Non-pigmented ciliary epithelial cell (primary cell): Measurements from ENCODE around the gene RNF34.

ENCODE experiments used
- DNase-seq: peaks from one replicate; pipeline ENCODE4 v3.0.0-alpha.2; 2010; ENCODE audit warnings: low read depth

Gene RNF34

DNA sequence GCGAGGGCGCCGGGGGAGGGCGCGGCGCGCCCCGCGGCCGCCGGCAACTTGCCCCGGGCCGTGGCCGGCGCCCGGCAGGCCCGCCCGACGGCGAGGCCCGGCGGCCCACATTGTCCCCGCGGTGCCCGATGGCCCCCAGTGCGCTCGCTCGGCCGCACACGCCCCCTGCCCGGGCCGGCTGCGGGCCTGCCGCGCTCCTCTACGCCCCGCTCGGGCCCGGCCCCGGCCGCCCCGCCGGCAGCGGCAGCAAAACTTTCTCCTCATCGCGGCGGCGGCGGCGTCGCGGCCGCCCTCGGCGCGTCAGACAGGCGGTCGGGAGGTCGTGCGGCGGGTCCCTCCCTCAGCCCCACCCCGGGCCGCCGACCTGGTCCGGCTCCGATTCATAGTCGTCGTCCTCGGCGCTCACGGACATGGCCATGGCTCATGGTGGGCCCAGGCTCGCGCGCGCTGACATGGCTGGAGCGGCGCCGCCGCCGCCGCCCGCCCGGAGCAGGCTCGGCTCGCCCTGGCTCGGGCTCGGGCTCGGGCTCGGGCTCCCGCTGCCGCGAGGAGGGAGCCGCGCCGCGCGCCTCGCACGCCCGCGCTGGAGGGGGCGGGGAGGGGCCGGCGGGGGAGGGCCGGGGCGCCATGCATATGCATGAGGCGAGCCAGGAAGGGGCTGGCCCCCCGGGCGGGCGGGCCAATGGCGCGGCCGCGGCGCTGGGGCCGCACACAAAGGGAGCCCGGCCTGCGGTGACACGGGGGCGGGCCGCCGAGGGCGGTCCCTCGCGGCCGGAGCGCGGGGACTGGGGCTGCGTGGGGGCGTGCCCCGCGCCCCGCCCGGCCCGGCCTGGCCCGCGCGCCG, 67.1 kb downstream of the RNF34 start:
- DNase-seq: peak; percentile 15

DNA sequence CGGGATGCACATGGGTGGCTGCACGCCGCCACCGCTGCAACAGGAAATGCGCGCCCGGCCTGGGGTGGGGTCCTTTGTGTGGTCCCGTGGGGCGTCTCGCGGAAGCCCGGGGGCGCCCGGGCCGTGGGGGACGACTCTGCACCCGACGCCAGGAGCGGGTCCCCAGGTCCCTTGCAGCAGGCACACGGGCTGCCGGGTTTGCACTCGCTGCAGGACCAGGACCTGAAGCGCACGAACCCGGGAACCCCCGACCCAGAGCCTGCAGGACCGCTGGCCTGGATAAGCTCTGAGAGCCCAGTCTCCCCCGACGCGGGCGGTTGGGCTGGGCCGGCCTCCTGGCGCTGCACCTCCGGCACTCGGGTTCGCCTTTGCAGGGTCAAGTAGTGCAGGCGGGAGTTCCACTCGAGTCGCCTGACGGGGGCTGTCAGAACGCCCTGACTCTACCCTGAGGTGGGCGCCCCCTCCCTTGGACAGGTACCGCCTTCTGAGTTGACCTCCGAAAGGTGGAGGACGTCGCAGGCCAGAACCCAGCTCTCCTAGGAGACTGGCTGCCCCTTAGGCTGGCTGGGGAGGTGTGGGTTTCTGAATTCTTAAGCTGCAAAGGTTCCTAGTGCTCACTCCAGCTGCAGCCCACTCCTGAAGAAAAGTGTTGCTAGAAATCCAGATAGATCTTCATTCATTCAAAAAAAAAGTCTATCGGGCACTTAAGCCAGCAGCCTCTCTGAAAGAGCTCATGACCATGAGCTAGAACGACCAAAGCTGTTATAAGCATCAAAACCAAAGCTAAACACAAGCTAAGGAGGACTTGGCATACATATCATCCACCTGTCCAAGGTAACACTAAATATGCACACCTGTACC, 68.0 kb downstream of the RNF34 start:
- no peak for DNase-seq

DNA sequence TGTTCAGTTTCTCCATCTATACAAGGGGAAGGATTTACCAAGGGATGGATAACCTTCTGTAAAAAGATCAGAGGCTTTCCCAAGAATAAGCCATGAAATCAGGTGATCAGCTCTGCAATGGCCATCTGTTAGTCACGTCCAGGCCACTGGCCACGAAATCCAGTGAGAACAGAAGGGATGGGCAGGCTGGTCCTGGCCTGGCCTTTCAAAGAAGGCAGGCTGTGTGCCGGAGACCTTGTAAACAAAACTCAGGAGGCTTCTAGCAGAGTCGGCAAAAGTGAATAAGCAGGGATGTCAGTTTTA, 68.5 kb downstream of the RNF34 start:
- no peak for DNase-seq

DNA sequence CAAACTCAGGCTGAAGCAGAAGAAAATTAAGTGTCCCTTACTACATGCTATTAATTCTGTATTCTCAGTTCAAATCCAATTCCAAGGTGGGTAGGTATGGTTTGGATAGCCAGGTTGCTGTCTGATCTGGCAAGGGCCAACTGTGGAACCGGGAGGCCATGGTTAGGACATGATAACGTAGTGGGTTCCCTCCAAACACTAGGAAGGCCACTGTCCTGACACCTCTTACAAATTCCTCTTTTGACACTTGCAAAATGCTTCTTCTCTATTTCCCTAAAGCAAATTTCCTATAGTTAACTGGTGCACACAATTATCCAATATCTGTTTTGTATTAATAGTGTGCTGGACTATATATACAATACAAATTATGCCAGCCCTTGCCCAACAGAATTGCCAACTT, 70.8 kb downstream of the RNF34 start:
- no peak for DNase-seq

DNA sequence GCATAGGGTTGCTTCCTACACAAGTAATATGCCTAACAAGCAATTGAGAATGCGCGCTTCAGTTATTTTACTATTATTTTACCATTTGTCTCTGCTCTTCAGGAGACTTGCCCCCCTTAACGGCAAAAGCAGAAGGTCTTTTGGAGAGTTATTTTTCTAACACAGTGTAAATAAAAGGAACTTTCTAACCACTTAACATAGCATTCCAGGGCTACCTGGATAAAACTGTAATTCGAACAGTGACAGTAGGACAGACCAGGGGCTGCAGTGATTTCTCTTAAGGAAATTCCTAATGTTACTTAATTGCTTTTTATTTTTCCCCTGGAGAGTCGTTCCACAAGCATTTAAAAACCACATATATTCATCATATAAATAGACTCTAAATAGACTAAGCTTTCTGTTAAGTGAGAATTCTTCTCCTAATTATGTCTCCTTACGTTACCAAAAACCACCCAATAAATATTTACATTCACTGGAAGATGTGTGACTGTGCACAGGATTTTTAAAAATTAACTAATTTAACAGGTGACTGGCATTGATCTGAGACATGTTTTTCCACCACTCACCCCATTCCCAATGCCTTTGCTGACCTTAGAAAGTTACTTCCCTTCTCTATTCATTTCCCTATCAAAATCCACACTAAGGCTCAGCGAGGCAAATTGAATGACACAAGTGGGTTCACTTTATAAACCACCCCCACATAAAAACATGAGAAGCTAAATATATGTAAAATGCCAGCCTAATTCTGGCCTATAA, 72.4 kb downstream of the RNF34 start:
- DNase-seq: no peak
